Activated CD8-positive, alpha-beta memory T cell treated with anti-CD3 and anti-CD28 coated beads for 24 hours (primary cell): ENCODE measurements around the gene LETM1.

Experiments used
- DNase-seq: peaks from one replicate; pipeline ENCODE4 v3.0.0-alpha.2; 2020

The LETM1 gene

DNA sequence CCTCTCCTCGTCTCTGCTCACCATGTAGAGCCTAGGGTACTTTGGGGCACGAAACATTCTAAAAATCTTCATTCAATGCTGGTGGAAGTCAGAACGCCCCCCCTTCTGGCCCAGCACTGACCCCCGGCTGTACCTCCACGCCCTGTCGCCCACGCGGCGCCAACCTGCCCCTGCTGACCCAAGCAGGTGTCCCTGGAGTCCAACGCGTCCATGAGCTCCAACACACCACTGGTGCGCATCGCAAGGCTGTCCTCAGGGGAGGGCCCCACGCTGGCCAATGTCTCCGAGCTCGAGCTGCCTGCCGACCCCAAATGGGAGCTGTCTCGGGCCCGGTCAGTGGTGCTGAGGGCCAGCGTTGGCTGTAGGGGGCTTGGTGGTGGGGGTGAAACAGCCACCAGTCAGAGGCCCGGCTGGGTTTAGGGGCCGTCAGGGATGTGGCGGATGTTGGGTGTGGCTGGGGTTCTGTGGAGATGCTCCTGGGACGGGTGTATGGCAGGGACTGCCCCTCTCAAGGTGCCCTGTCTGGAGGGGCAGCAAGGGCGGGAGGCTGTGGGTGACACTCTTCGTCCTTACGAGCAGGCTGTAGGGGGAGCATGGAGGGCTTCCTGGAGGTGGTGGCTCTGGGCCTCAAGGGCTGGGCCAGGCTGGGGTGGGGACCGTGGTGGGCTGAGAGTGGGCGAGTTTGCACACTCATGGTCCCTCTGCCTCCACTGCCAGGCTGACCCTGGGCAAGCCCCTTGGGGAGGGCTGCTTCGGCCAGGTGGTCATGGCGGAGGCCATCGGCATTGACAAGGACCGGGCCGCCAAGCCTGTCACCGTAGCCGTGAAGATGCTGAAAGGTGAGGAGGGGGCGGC lies 51.1 kb downstream of the LETM1 start:
- no peak for DNase-seq

DNA sequence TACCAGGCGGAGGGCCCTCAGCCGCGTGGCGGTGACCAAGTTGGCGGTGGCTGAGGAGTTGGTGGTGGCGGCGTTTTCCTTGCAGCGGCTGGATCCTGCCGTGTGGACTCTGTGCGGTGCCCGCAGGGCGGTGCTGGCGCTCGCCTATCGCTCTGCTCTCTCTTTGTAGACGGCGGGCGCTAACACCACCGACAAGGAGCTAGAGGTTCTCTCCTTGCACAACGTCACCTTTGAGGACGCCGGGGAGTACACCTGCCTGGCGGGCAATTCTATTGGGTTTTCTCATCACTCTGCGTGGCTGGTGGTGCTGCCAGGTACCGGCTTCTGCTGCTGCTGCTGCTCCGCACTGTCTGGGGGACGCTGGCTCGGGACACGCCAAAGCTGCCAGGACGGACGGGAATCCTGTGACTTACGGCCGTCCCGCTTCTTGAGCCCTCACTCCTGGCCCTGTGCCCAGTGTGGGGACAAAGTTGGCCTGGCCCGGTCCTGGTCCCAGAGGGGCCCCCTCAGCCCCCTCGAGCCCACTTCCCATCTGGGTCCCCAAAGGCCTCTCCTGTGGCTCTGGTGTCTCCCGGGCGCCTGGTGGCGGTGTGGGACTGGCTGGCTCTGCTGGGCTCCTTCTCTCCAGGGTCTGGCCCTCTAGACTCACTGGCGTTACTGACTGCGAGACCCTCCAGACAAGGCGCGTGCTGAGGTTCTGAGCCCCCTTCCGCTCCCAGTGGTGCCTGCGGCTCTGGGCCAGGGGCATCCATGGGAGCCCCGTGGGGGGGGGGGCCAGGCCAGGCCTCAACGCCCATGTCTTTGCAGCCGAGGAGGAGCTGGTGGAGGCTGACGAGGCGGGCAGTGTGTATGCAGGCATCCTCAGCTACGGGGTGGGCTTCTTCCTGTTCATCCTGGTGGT lies 52.2 kb downstream of the LETM1 start:
- DNase-seq, result no peak

DNA sequence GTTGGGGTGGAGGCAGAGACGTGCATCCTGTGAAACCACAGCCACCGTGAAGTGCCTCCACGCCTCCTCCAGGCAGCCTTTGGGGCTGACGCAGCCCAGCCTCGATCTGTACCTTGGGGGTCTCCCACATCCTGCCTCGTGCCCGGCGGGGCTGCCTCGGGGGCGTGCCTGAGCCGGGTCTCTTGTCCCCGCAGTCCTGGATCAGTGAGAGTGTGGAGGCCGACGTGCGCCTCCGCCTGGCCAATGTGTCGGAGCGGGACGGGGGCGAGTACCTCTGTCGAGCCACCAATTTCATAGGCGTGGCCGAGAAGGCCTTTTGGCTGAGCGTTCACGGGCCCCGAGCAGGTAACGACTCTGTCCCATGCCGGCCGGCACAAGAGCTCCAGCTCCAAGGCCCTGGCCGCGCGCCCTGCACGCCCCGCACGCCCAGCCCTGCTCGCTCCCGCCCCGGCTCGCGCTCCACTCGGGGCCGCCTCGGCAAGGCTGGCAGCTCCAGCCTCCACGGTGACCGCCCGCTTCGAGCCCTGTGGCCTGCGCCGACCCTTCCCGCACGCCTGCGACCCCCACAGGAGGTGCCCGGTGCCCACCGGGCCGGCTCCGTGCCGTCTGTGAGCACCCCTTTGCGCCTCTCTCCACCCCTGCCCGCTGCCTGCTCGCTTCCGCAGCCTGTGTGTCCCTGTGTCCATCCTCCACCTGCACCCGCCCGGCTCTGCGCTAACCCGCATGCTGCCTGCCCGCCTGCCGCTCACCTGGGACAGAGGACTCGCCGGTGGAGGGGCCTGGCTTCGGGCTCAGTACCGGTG lies 53.0 kb downstream of the LETM1 start:
- DNase-seq, result no peak

DNA sequence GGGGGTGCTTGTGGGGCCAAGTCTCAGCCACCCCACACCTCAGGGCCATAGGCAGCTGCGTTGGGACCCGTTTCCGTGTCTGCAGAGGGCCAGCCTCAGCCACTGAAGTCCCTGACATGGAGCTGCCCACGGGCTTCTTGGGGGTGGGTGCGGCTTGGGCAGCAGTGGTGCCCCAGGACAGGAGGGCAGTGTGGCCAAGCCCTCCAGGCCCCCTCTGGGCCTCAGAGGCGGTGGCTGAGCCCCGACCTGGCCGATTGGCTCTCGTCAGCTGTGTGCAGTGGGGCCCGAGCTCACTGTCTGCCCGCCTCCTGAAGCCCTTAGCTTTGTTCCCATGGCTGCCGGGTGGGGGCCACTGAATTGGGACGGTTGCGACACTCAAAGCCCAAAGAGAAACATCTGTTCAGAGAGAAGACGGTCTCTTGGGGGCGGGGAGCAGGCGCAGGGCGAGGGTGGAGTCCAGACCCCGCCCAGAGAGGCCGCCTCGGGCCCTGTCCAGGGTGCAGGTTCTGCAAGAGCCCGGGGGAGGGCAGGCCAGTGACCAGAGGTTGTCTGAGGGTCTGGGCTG lies 53.7 kb downstream of the LETM1 start:
- DNase-seq, result no peak

DNA sequence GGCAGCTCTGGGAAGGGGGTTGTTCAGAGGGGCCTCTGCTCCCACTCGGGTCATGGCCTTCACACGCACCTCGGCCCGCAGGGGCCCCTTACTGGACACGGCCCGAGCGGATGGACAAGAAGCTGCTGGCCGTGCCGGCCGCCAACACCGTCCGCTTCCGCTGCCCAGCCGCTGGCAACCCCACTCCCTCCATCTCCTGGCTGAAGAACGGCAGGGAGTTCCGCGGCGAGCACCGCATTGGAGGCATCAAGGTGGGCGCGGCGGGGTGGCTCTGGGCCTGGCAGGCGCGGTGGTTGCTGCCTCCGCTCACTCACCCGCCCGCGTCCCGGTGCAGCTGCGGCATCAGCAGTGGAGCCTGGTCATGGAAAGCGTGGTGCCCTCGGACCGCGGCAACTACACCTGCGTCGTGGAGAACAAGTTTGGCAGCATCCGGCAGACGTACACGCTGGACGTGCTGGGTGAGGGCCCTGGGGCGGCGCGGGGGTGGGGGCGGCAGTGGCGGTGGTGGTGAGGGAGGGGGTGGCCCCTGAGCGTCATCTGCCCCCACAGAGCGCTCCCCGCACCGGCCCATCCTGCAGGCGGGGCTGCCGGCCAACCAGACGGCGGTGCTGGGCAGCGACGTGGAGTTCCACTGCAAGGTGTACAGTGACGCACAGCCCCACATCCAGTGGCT lies 54.5 kb downstream of the LETM1 start:
- no peak for DNase-seq

DNA sequence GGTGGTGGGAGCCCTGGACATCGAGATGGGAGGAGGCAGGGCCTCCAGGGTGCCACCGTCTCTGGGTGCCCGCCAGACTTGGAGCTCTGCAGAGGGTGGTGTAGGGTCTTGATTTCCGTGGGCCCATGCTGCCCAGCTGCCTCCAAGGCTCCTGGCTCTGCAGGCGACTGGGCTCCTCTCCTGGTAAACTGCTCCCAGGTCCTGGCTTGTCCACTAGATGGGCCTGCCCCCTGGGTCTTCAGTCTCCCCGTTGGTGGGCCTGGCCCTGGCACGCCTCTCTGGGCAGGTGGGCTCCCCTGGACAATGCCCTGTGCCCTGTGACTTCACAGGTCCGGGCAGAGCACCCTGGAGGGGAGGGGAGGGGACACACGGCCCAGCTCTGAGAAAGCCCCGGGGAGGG lies 55.2 kb downstream of the LETM1 start:
- no peak for DNase-seq

DNA sequence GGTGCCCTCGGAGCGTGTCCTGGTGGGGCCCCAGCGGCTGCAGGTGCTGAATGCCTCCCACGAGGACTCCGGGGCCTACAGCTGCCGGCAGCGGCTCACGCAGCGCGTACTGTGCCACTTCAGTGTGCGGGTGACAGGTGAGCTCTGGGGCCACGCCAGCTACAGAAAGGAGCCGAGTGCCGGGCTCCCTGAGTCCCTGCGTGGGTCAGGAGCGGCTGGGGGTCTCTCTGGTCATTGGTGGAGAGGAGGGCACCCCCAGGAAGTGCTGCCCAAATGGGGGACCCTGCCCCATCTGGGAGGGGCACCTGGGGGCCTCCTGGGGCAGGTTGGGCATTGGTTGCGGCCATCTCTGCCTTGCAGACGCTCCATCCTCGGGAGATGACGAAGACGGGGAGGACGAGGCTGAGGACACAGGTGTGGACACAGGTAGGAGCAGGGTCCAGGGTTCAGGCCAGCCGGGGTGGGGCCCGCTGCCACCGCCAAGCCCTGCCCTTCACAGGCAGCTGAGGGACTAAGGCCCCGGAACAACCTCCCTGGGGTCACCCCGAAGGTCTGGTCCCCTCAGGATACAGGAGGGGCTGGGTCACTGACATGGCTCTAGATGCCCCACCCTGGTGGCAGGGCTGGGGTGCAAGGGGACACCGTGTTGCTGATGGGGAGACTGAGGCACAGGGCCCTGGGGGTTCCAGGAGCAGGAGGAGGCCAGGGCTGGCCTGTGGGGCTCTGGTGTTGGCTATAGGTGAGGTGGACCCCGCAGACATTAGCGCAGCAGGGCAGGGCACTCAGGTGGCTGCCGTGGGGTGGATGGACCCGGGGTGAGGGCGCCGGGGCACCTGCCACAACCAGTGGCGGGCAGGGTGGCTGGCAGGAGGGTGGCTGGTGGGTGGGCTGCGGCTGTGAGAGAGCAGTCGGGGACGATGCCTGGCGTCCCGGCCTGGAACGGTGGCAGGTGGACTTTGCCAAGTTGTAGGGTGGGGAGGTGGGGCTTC lies 56.3 kb downstream of the LETM1 start:
- DNase-seq, result no peak

DNA sequence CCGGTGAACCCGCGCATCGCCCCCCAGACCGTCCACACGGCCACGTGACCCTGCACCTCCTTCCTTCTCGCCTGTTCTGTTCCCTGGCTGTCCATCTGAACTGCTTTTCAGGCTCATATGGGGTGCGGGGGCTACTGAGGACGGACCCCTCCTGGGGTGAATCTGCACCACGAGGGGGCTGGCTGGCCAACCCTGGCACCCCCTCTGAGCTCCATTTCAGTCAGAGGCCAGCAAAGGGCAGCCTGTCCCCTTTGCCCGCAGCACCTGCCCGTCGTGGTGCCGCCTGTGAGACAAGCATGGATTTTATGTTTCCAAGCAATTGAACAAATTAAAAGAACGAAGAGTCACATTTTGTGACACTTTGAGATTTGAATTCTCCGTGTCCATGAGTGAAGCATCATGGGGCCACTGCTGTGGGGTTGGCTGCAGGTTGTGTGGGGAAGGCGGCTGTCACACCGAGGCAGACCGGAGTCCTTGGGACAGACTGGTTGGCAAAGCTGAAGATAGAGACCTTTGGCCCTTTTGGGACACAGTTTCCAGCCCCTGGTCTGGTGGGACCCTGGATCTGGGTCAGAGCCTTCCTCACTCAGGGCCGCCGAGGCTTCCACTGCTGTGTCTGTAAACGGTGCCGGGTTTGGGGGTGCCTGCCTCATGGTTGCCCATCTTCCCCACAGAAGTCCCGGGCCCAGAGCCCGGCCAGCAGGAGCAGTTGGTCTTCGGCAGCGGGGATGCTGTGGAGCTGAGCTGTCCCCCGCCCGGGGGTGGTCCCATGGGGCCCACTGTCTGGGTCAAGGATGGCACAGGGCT lies 57.2 kb downstream of the LETM1 start:
- DNase-seq, result no peak

DNA sequence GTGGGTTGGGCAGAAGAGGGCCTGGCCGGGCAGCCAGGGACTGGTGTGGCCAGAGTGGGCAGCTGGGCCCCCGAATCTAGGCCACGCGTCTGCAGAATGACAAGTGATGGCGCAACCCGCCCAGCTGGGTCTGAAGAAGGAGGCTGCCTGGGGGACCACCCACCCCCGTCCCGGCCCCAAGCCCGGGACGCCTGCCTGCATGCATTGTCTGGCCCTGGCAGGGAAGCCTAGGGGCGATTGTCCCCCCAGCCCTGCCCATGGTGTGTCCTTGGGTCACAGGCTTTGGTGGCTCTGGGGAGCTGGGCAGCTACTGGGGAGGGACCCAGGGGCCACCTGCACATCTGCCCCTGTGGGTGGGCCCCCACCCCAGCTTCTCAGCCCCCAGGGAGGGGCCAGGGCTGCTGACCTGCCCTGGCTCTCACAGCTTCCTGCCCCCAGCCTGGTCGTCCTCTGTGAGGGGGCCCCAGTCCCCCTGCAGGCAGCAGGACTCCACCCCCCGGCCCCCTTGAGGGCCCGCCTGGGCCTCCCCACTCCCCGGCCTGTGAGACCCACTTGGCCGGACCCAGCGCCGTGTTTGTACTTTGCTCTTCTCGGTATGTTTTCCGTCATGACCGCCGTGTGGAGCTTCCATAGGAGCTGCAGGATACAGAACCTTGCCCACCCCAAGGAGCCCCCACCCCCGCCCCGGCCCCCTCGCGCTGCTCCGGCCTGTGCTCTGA lies 57.9 kb downstream of the LETM1 start:
- no peak for DNase-seq

DNA sequence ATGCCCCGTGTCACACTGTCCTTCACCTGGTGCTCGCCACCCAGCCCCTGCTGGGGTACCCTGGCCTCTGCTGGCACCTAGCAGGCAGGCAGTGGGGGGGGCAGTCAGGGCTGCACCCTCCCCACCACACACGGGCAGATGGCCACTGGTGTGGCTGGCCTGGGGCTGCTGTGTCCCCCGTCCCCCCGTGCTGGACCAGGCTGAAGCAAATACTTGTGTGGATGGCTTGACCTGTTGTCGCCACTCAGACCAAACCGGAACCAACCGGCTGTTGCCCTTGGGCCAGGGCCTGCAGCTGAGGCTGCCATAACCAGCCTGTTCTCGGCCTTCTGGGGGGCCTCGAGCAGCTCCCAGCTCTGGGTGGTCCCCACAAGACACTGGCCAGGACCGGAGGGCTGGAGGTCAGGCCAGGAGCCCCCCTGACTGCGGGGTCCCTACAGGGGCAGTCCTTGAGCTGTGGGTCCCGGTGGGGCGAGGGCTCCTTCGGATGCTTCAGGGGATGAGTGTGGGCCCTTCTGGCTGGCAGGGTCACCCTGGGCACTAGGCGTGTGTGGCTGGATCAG lies 58.6 kb downstream of the LETM1 start:
- no peak for DNase-seq

DNA sequence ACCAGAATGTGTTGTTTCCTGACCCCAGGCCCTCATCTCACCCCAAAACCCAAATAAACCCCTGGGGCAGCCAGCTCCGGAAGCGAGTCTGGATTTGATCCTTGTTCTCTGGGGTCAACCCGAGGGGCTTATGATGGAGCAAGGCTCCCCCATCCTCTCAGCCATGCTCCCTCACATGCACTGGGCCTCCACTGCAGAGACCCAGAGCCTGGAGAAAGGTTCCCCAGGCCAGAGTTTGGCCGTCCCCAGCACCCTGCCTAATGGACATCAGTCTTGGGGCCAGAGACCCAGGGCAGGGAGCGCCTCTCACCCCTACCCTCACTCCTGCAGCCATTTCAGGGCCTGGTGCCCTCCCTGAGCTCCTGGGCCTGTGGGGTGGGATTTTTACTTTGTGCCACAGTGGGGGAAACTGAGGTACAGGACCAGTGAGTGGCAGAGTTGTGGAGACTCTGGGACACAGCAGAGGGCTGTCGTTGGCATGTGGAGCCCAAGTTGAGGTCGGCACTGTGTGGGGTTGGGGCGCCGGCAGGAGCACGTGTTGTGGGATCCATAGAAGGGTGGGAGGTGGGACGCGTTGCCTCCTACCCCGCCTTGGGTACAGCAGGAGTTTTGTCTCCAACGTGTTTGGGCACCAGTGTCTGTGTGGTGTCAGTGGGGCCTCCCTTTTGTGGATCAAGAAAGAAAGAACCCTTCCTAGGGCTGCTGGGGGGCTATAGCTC lies 59.3 kb downstream of the LETM1 start:
- DNase-seq, result no peak

DNA sequence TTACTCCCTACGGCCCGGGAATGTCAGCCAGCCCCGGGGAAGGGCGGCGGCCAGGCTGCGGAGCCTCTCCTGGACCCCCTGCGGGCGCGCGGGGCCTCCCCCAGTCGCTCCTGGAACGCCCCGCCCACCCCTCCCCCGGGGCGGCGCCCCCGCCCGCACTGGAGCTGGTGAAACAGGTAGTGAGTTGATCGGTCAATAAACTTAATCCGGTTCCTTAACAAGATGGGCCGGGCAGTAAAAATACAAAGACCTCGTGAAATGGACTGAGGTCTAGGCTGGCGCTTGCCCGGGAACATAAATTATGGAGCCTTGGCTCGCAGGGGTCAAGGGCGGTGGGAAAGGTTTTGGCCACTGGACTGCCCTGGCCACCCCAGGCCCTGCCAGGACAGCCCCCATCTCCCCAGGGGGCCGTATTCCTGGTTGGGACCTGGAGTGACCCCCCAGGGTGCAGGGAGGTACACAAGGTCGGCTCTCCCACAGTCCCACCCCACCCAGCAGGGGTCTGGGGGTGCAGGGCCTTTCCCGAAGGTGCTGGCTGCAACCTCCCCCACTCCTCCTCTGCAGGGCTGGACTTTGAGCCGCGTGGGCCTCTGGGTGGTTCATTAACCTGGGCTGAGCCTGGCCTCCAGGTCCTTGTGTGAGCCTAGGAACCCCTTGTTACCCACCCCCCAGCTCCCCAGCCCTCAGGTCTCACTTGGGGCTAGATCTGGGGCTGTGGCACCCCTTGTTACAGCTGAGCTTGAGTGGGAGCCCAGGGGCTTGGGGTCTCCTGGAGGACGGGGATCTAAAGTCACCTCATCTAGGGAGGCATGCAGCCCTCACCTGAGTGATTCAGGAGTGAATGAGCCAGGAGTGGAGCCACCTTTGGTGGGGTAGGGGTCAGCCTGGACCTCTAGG lies 60.4 kb downstream of the LETM1 start:
- DNase-seq, result no peak

DNA sequence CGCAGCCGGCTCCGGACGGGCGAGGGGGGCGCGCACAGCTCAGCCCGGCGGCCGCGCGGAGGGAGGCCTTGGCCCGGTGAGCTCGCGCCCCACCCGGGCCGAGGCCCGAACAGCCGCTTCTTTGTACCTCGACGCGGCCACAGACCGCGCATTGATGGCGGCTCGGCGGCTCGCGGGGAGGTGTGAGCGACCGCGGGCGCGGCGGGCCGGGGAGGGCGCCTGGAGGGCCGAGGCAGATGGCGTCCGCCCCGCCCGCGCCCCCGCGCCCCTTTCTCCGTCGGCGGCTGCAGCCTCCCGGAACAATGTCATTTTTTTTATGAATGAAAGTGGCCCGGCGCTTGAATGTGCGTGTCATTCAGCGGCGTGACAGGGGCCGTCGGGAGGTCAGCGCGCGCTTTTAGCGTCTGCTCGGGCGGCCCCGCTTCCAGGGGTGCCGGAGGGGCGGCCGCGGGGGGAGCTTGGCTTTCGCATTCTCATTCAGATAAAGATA lies 61.1 kb downstream of the LETM1 start:
- no peak for DNase-seq

DNA sequence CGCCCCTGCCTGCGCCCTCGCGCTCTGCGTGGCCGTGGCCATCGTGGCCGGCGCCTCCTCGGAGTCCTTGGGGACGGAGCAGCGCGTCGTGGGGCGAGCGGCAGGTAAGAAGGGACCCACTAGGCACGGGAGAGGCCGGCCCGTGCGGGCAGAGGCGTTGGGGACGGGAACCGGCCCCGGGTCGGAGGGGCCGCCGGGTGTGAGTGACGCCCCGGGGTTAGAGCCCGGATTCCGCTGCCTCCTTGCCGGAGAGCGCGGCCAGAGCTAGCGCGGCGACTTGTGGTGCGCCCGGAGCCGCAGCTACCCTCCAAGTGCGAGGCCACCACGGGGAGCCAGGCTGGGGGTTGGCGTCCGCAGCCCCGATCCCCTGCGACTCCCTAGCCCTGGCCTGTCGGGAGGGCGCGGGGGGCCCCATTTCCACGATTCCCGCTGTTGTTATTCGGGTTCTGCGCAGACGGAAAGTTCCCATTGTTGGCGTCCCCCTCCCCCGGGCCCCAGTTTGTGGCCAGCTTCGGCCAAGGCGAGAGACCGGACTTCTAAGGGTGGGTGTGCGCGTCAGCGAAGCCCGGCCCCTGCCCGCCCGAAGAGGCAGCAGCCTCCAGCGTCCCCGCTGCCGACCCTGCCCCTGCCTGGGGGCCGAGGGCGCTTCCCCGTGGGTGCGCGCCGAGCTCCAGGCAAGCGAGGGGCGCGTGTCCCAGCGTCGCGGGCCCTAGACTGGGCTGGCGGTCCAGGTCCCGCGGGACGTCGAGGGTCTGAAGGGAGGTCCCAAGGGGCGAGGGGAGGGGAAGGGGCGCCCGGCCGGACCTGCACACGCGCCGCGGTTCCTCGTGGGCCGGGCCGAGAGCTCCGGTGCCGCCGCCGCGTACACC lies 61.8 kb downstream of the LETM1 start:
- peak; percentile 66 for DNase-seq

DNA sequence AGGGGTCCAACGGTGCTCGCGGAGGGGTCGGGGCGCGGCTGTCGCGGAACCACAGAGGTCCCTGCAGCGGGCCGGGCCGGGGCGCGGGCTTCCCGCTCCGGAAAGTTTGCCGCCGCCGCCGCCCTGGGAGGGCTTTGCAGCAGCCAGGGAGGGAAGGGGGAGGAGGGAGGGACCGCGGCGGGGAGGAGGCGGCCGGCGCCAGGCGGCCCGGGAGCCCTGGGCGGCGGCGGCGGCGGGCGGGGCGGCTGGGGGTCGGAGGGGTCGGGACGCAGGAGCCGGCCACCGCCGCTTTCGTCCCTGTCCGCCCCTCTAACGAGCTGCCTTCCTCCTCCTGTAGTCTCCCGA lies 62.5 kb downstream of the LETM1 start:
- no peak for DNase-seq

DNA sequence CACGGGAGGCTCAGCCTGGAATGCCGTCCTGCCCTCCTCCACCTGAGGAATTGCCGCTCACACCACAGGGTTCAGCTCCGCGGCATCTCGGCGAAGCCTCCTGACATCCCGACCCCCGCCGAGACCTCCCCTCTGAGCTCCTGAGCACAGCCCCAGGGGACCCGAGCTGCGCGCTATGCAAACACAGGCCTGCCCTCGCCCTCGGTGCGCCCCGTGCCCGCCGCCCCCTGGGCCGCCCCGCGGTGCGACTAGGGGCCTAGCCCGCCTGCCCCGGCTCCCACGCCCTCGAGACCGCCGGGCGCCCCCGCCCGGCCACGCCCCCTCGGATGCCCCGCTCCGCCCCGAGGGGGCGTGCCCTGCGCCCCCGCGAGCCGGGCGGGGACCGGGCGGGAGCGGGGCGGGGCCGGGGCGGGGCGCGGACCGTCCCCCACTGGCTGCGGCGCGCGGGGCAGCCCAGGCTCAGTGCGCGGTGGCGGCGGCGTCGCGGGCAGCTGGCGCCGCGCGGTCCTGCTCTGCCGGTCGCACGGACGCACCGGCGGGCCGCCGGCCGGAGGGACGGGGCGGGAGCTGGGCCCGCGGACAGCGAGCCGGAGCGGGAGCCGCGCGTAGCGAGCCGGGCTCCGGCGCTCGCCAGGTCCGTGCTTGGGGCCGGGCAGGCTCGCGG lies 63.0 kb downstream of the LETM1 start, which contains the start of gene FGFR3:
Gene FGFR3, plus strand, starts transcription at position 462 of the 664 bp plus-strand sequence. CDS start 642 bp downstream, outside the sequence.
- DNase-seq, result peak; percentile 77
